ENCODE data around the gene COL13A1.

COL13A1 gene

GRCh38 chr10:69963835-69964710, 162.4 kb downstream of the COL13A1 start:
- DNase-seq (ENCODE audit: low read depth in 2 of 2), result no peak

GRCh38 chr10:69965086-69965485, 163.4 kb downstream of the COL13A1 start:
- no peak for DNase-seq (ENCODE audit: low read depth in 2 of 2)

GRCh38 chr10:69965919-69966662, 164.4 kb downstream of the COL13A1 start:
- DNase-seq (ENCODE audit: low read depth in 2 of 2), result no peak

- no peak for DNase-seq (ENCODE audit: low read depth in 2 of 2)
Observed at GRCh38 chr10:69968830-69969229, 167.1 kb downstream of the COL13A1 start.

- DNase-seq (ENCODE audit: low read depth in 2 of 2), result no peak
Observed at GRCh38 chr10:69969977-69970376, 168.3 kb downstream of the COL13A1 start.

- no peak for DNase-seq (ENCODE audit: low read depth in 2 of 2)
Observed at GRCh38 chr10:69972981-69973397, 171.3 kb downstream of the COL13A1 start.

- DNase-seq (ENCODE audit: low read depth in 2 of 2), result no peak
Observed at GRCh38 chr10:69973678-69974077, 172.0 kb downstream of the COL13A1 start.

GRCh38 chr10:69974551-69975155, 172.9 kb downstream of the COL13A1 start:
- DNase-seq (ENCODE audit: low read depth in 2 of 2), result no peak

GRCh38 chr10:69976795-69977546, 175.3 kb downstream of the COL13A1 start:
- no peak for DNase-seq (ENCODE audit: low read depth in 2 of 2)

GRCh38 chr10:69979174-69979573, 177.5 kb downstream of the COL13A1 start:
- DNase-seq (ENCODE audit: low read depth in 2 of 2), result no peak

- DNase-seq (ENCODE audit: low read depth in 2 of 2), result no peak
Observed at GRCh38 chr10:69980672-69981071, 179.0 kb downstream of the COL13A1 start.

GRCh38 chr10:69988094-69988493, 186.4 kb downstream of the COL13A1 start:
- DNase-seq (ENCODE audit: low read depth in 2 of 2), result no peak

- no peak for DNase-seq (ENCODE audit: low read depth in 2 of 2)
Observed at GRCh38 chr10:69991151-69991550, 189.4 kb downstream of the COL13A1 start.

GRCh38 chr10:69994262-69994661, 192.6 kb downstream of the COL13A1 start:
- DNase-seq (ENCODE audit: low read depth in 2 of 2), result no peak

- no peak for DNase-seq (ENCODE audit: low read depth in 2 of 2)
Observed at GRCh38 chr10:69996611-69997010, 194.9 kb downstream of the COL13A1 start.

- no peak for DNase-seq (ENCODE audit: low read depth in 2 of 2)
Observed at GRCh38 chr10:70000262-70000661, 198.6 kb downstream of the COL13A1 start.

- no peak for DNase-seq (ENCODE audit: low read depth in 2 of 2)
Observed at GRCh38 chr10:70007116-70007820, 205.6 kb downstream of the COL13A1 start.
